HL-60 (cell line): ENCODE measurements around the gene TESK2.

Source experiments
- DNase-seq, 2 experiments: peaks; one replicate each; pipeline ENCODE4 v3.0.0-alpha.2; 2010 to 2020; ENCODE audit warnings: low read depth in 1 of 2, low spot score in 1 of 2
- H3K27ac ChIP-seq: fragments of 250-450 bp; sonication (Bioruptor Pico); replicated peaks from 2 replicates; pipeline ENCODE4 v1.5.1; 2020; ENCODE audit warnings: mild to moderate bottlenecking, moderate library complexity
- H3K27me3 ChIP-seq: fragments of 250-450 bp; sonication (Bioruptor Pico); 2 replicates; pipeline ENCODE4 v1.5.1; 2021; ENCODE audit warnings: mild to moderate bottlenecking, moderate library complexity; ENCODE audit not compliant: insufficient read depth, poor library complexity, severe bottlenecking
- H3K4me3 ChIP-seq: replicated peaks from 2 replicates; pipeline ENCODE4 v1.5.1; 2011; ENCODE audit warnings: mild to moderate bottlenecking, control low read depth, low read length; ENCODE audit not compliant: insufficient read depth
- CTCF ChIP-seq: IDR thresholded peaks from one replicate; pipeline ENCODE4 v1.5.1; 2011; ENCODE audit warnings: low read length, control low read depth, inconsistent platforms; ENCODE audit not compliant: insufficient read depth
- GABPA ChIP-seq: IDR thresholded peaks from 2 replicates; pipeline ENCODE4 v1.6.1; 2012; ENCODE audit warnings: low read depth
- POLR2AphosphoS5 ChIP-seq: IDR thresholded peaks from 2 replicates; pipeline ENCODE4 v1.6.1; 2012; ENCODE audit warnings: low read depth
- REST ChIP-seq: IDR thresholded peaks from 2 replicates; pipeline ENCODE4 v1.6.1; 2012; ENCODE audit warnings: low read depth; ENCODE audit not compliant: insufficient replicate concordance
- SPI1 ChIP-seq: IDR thresholded peaks from 2 replicates; pipeline ENCODE4 v1.6.1; 2012; ENCODE audit warnings: low read depth, mild to moderate bottlenecking, borderline replicate concordance

Gene TESK2

GRCh38 chr1:45332346-45332720, 158.6 kb downstream of the TESK2 start:
- Histone ChIP-seq H3K27ac (no peak overlapping the region), H3K4me3 (no peak overlapping the region), H3K27me3 (no peaks in the 10 kb centered on the region)
- no peak for DNase-seq
- no peak for TF ChIP-seq CTCF
- no peak for TF ChIP-seq REST

GRCh38 chr1:45331436-45332345, 159.3 kb downstream of the TESK2 start:
- no peak for TF ChIP-seq GABPA
- no peak for TF ChIP-seq CTCF
- TF ChIP-seq SPI1, result no peak
- no peak for TF ChIP-seq REST
- no peak for TF ChIP-seq POLR2AphosphoS5
- H3K4me3 ChIP-seq, result no peak overlapping the region
- no peaks in the 10 kb centered on the region for H3K27me3 ChIP-seq
- DNase-seq, result no peak
- H3K27ac ChIP-seq, result no peak overlapping the region

- H3K27me3 ChIP-seq, result no peaks in the 10 kb centered on the region
- H3K4me3 ChIP-seq, result no peak overlapping the region
- DNase-seq, result no peak
- no peak overlapping the region for H3K27ac ChIP-seq
- no peak for TF ChIP-seq REST
- TF ChIP-seq CTCF, result no peak
- no peak for TF ChIP-seq GABPA
- no peak for TF ChIP-seq POLR2AphosphoS5
- no peak for TF ChIP-seq SPI1
These were observed 161.5 kb downstream of the TESK2 start for GRCh38 chr1:45329445-45329844.
